Measurements from ENCODE around the gene PGGT1B. TPM values are rescaled to one million over a fixed set of nuclear protein-coding genes. Genes with fewer than 3 reads are reported as not detected.

The PGGT1B gene
- total and polyA plus RNA-seq, 9 of the 15 experiments (the other 6 are each of a cell fraction or from before 2014, with no cell fraction given) = 5.3 to 33.7 (median 19.8) TPM

DNA sequence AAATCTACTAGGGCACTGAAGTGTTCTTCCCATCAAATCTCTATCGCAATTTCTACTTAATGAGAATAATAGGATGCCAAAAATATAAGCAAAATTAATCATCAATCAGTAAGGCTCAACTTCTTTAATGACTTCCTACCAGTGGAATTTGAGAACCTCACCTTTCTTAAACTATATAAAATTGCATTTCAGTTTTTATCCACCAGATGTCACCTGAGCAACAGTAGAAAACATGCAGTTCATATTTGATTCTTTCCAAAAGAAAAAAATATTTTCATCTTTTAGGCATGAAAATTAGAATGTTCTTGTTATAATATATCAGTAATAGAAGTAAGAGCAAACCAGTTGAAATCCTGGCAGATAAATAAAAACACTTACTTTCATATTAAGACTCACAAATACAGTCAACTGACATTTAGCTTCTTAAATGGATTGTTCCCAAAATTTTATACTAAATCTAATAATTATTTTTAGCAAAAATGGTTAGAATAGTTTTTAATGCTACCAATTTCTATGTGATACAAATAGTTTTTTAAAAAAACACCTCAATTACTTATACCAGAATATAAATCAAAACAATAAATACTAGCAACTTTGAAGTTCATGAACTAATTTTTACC lies 47.2 kb upstream of the PGGT1B start:
- Histone ChIP-seq H3K4me3 (no peak overlapping the region), H3K27me3 (ENCODE audit: control insufficient read depth in 2 of 2, insufficient read depth in 2 of 2, low read length in 2 of 2) (no peaks in the 10 kb centered on the region), H3K4me1 (replicated peaks in 1 of 2; ENCODE audit: control insufficient read depth in 2 of 2, insufficient read depth in 2 of 2, low read length in 2 of 2) (no peaks in the 10 kb centered on the region), H4K20me1 (replicated peaks; ENCODE audit: control insufficient read depth, insufficient read depth, low read length) (no peaks in the 10 kb centered on the region), H3K9me1 (ENCODE audit: control insufficient read depth, insufficient read depth, low read length) (no peaks in the 10 kb centered on the region), H3K79me2 (ENCODE audit: control insufficient read depth, insufficient read depth, low read length) (no peaks in the 10 kb centered on the region), H3K4me2 (ENCODE audit: insufficient read depth, low read length) (no peak overlapping the region), H3K9me3 (replicated peaks; ENCODE audit: control insufficient read depth, insufficient read depth, low read depth, low read length) (no peaks in the 10 kb centered on the region), H3K36me3 (ENCODE audit: control insufficient read depth, insufficient read depth, low read length) (no peaks in the 10 kb centered on the region), H3K27ac (ENCODE audit: extremely low read depth, low read depth, low read length) (no peak overlapping the region), H3K9ac (ENCODE audit: insufficient read depth in 1 of 2, low read depth in 2 of 2, low read length in 2 of 2) (no peak overlapping the region), H2AFZ (ENCODE audit: low read depth, low read length) (no peak overlapping the region)
- ChIA-PET CTCF (ENCODE audit: low intra/inter-chr PET ratio) (interaction anchor here (1.0 to 3.2 kb wide), 6 partner anchors 262 to 758 kb away, joined by 3 to 31 read pairs (median 6); no protein-coding TSS in a partner anchor), POLR2A (no interaction called here)
- ATAC-seq (peak; percentile 70), DNase-seq (ENCODE audit: extremely low read depth in 1 of 4, low spot score in 3 of 4) (peak in 3 of 4 experiments; percentile 12 to 49 (median 15)), FAIRE-seq (peak; percentile 65)
- intact Hi-C loops (cut with micrococcal nuclease) (loop anchor here (1.0 to 10.0 kb wide), 5 partner anchors 213 to 757 kb away; partner anchors contain the start of genes AP3S1 and ATG12), in situ Hi-C loops (cut with MboI) (loop anchor here (5.0 kb wide), 1 partner anchor 267 kb away; no protein-coding TSS in a partner anchor)
- WGBS (ENCODE audit: insufficient coverage, low coverage, missing lambda C conversion rate) = 9% methylated on average over 1 of the region's 1 CpG
- no TSS peak for BruUV-seq (replicated peaks)
- TF ChIP-seq LCOR (CRISPR knock-in tag; IDR thresholded peaks at IDR 0.05) (no peak), CTCF (IDR thresholded peaks at IDR 0.05 in 2 of 3, conservative IDR thresholded peaks at IDR 0.05 in 1 of 3; ENCODE audit: insufficient read depth in 2 of 3, low read depth in 1 of 3, low read length in 3 of 3) (peak in 1 of 3 experiments; percentile 70; a peak in 3 of 6 replicates), SMAD1 (IDR thresholded peaks at IDR 0.05; ENCODE audit: low read depth, low read length, partially characterized antibody) (no peak), SREBF2 (CRISPR knock-in tag; IDR thresholded peaks at IDR 0.05) (no peak), U2AF2 (optimal IDR thresholded peaks at IDR 0.05; ENCODE audit: low read depth, low read length) (no peak), ARID4B (CRISPR knock-in tag; IDR thresholded peaks at IDR 0.05) (no peak), TAF9B (IDR thresholded peaks at IDR 0.05; ENCODE audit: partially characterized antibody) (no peak), HBP1 (CRISPR knock-in tag; IDR thresholded peaks at IDR 0.05) (no peak)
- TF ChIP-seq, protein P1, sequence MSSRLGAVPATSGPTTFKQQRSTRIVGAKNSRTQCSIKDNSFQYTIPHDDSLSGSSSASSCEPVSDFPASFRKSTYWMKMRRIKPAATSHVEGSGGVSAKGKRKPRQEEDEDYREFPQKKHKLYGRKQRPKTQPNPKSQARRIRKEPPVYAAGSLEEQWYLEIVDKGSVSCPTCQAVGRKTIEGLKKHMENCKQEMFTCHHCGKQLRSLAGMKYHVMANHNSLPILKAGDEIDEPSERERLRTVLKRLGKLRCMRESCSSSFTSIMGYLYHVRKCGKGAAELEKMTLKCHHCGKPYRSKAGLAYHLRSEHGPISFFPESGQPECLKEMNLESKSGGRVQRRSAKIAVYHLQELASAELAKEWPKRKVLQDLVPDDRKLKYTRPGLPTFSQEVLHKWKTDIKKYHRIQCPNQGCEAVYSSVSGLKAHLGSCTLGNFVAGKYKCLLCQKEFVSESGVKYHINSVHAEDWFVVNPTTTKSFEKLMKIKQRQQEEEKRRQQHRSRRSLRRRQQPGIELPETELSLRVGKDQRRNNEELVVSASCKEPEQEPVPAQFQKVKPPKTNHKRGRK (tag; IDR thresholded peaks at IDR 0.05) = no peak
- TF ChIP-seq, protein P2, sequence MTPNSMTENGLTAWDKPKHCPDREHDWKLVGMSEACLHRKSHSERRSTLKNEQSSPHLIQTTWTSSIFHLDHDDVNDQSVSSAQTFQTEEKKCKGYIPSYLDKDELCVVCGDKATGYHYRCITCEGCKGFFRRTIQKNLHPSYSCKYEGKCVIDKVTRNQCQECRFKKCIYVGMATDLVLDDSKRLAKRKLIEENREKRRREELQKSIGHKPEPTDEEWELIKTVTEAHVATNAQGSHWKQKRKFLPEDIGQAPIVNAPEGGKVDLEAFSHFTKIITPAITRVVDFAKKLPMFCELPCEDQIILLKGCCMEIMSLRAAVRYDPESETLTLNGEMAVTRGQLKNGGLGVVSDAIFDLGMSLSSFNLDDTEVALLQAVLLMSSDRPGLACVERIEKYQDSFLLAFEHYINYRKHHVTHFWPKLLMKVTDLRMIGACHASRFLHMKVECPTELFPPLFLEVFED (CRISPR knock-in tag; conservative IDR thresholded peaks at IDR 0.05) = no peak
